A549 (cell line): ENCODE measurements around the gene ANTKMT. TPM values are rescaled to one million over a fixed set of nuclear protein-coding genes. Genes with fewer than 3 reads are reported as not detected.
A peak's percentile ranks its signal among the peaks of the same experiment; 100 is the strongest.

Source experiments
- ATAC-seq, 2 experiments: fragments of 200-7000 bp in 1 of 2; fragments of >200 bp in 1 of 2; cut with Nextera tagmentation in 1 of 2; cut with Tn5 transposase in 1 of 2; 3 replicates each; pipeline versions ENCODE4 v1.8.0 to v1.9.1; 2018 to 2020; ENCODE audit warnings: mild to moderate bottlenecking in 1 of 2, moderate library complexity in 1 of 2
- CTCF ChIA-PET: fragments of 300-600 bp; sonication (Branson Sonifier 250); formaldehyde crosslinking; extraction: SDS; loops from one replicate; lab custom pipeline; 2021; ENCODE audit warnings: antibody characterized with exemption, inconsistent platforms; lab: Yijun Ruan, JAX
- POLR2A ChIA-PET: fragments of 350-600 bp; formaldehyde crosslinking; extraction: SDS; loops from one replicate; lab custom pipeline; 2021; ENCODE audit warnings: antibody characterized with exemption, inconsistent platforms; lab: Yijun Ruan, JAX
- DNase-seq, 2 experiments: peaks; one replicate each; pipeline versions ENCODE4 v3.0.0 to v3.0.0-alpha.2; 2011 to 2016; ENCODE audit warnings: low read depth in 1 of 2, low spot score in 1 of 2
- FAIRE-seq: peaks from 2 replicates; lab custom pipeline; 2011; peaks lifted over from hg19 to GRCh38; lab: Jason Lieb, UNC
- H3K27ac ChIP-seq, 2 experiments: fragments of >200 bp; sonication (Bioruptor Twin); formaldehyde crosslinking; 3 replicates each; pipeline ENCODE4 v1.5.1; 2016 to 2017
- H3K4me1 ChIP-seq: fragments of >200 bp; sonication (Bioruptor Twin); formaldehyde crosslinking; 3 replicates; pipeline ENCODE4 v1.6.1; 2016
- H3K4me2 ChIP-seq: fragments of >200 bp; sonication (Bioruptor Twin); formaldehyde crosslinking; 3 replicates; pipeline ENCODE4 v1.6.1; 2016
- H3K4me3 ChIP-seq: fragments of >200 bp; sonication (Bioruptor Twin); formaldehyde crosslinking; 3 replicates; pipeline ENCODE4 v1.5.1; 2016
- H3K9me3 ChIP-seq: fragments of >200 bp; sonication (Bioruptor Twin); formaldehyde crosslinking; 3 replicates; pipeline ENCODE4 v1.6.1; 2016
- CHD2 ChIP-seq: fragments of 150-350 bp; IDR thresholded peaks from 2 replicates; pipeline ENCODE4 v1.6.1; 2014; ENCODE audit warnings: low read length; ENCODE audit not compliant: partially characterized antibody
- CHD4 ChIP-seq: fragments of 200-600 bp; sonication (generic); IDR thresholded peaks from 2 replicates; pipeline ENCODE4 v1.6.1; 2016; ENCODE audit warnings: antibody characterized with exemption, mild to moderate bottlenecking, borderline replicate concordance
- FOXS1 ChIP-seq: fragments of 250-450 bp; sonication (Bioruptor Pico); IDR thresholded peaks from 2 replicates; pipeline ENCODE4 v1.5.0; 2020; ENCODE audit warnings: mild to moderate bottlenecking, moderate library complexity
- HDAC2 ChIP-seq: fragments of 200-600 bp; sonication (generic); IDR thresholded peaks from 2 replicates; pipeline ENCODE4 v1.6.1; 2016
- HES2 ChIP-seq: fragments of >200 bp; sonication (Bioruptor Twin); formaldehyde crosslinking; IDR thresholded peaks from 2 replicates; pipeline ENCODE4 v1.6.1; 2016
- JUN ChIP-seq, 2 experiments: fragments of >200 bp; sonication (Bioruptor Twin); formaldehyde crosslinking; IDR thresholded peaks; 2 replicates in 1 of 2; 3 replicates in 1 of 2; pipeline ENCODE4 v1.6.1; 2016 to 2017
- MYC ChIP-seq: IDR thresholded peaks from 2 replicates; pipeline ENCODE4 v1.6.1; 2012; ENCODE audit warnings: mild to moderate bottlenecking, inconsistent platforms, low read length, improper control_type of control experiment, borderline replicate concordance
- NR3C1 ChIP-seq: fragments of >200 bp; sonication (Bioruptor Twin); formaldehyde crosslinking; IDR thresholded peaks from 3 replicates; pipeline ENCODE4 v1.6.1; 2017
- POLR2A ChIP-seq: IDR thresholded peaks from 2 replicates; pipeline ENCODE4 v1.6.1; 2012; ENCODE audit warnings: mild to moderate bottlenecking, low read length
- RARB ChIP-seq: fragments of 250-450 bp; sonication (Bioruptor Pico); IDR thresholded peaks from 2 replicates; pipeline ENCODE4 v1.8.0; 2021; ENCODE audit warnings: mild to moderate bottlenecking, moderate library complexity
- REST ChIP-seq: fragments of 200-600 bp; sonication (generic); IDR thresholded peaks from 2 replicates; pipeline ENCODE4 v1.6.1; 2016; ENCODE audit warnings: antibody characterized with exemption, mild to moderate bottlenecking, moderate library complexity
- RNF2 ChIP-seq: fragments of 200-600 bp; sonication (generic); IDR thresholded peaks from 2 replicates; pipeline ENCODE4 v1.6.1; 2016; ENCODE audit warnings: low read depth, mild to moderate bottlenecking, antibody characterized with exemption, moderate library complexity, borderline replicate concordance
- TFCP2L1 ChIP-seq: fragments of 250-450 bp; sonication (Bioruptor Pico); IDR thresholded peaks from 2 replicates; pipeline ENCODE4 v1.5.0; 2021; ENCODE audit warnings: mild to moderate bottlenecking
- ZFP36 ChIP-seq: fragments of 450-650 bp; IDR thresholded peaks from 2 replicates; pipeline ENCODE4 v1.6.1; 2014; ENCODE audit warnings: borderline replicate concordance; ENCODE audit not compliant: partially characterized antibody
- ZNF302 ChIP-seq: fragments of 250-450 bp; sonication (Bioruptor Pico); IDR thresholded peaks from 2 replicates; pipeline ENCODE4 v1.9.0; 2021; ENCODE audit warnings: inconsistent platforms, mild to moderate bottlenecking, moderate library complexity
- WGBS: methylation state at CpG from one replicate; pipeline ENCODE4 v1.1.6; 2017; ENCODE audit errors: missing lambda C conversion rate; 5-methylcytosine and 5-hydroxymethylcytosine counted together
- polyA plus RNA-seq, 4 experiments: library from polyadenylated mRNA; depleted of rRNA in 3 of 4; stranded (reverse); fragments of >200 nt; fragmentation: RNase III in 1 of 4; extraction: RNeasy Plus Mini Kit Qiagen cat#74134 plus additional on column Dnase treatment in 1 of 4; gene quantifications; 2 replicates in 3 of 4; 3 replicates in 1 of 4; pipeline ENCODE4 v1.2.3, GENCODE V29; 2011 to 2017
- TF ChIP-seq, protein P1 (sequence below): fragments of >200 bp; sonication (Bioruptor Twin); formaldehyde crosslinking; IDR thresholded peaks from 3 replicates; pipeline ENCODE4 v1.5.1; 2016
- TF ChIP-seq, protein P2 (sequence below): fragments of 250-450 bp; sonication (Bioruptor Pico); IDR thresholded peaks from 2 replicates; pipeline ENCODE4 v1.5.0; 2020; ENCODE audit warnings: low read depth, mild to moderate bottlenecking, moderate library complexity

The ANTKMT gene
- polyA plus RNA-seq, 2 of the 4 experiments (the other 2 are of a cell fraction), result 11.9 to 55.8 TPM

DNA sequence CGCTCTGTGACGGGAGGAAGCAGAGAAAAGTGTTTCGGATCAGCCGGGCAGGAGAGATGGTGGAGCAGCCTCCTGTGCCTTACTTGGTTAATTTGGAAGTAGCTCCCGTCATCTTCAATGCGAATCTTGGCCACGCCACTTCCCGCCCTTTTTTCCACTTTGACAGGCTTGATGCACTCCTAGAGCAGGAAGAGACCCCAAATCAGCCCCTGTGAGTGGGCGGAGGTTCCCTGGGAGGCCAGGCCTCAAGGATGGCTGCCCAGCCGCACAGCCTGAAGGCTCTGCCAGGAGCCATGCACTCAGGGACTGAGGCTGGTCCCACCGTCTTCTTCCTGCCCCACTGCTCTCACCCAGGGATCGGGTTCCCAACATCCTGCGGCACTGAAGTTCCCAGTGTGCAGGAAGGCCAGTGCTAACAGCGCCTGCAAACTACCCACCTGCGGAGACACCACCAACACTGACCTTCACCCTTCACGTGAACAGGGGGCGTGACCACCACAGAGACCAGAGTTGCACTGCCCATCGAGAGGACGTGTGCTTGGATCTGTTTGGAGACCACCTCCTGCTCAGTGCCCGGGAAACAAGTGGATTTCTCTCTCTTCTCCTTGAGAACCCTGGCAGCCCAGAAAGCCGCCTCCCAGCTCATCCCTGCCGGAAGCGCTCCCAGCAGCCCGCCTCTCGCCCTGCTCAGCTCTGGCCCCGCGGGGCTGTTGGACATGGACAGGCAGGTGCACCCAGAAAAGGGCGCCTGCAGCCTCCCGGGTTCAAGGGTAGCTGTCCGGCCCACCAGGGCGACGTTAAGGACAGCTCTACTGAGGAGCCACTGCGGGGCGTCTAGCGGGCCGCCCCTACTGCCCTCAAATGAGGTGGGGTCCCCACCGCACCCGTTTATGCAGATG, 18.9 kb downstream of the ANTKMT start:
- DNase-seq (no peak), ATAC-seq (peak in 1 of 2 experiments; percentile 24; a peak in 3 of 6 replicates)

DNA sequence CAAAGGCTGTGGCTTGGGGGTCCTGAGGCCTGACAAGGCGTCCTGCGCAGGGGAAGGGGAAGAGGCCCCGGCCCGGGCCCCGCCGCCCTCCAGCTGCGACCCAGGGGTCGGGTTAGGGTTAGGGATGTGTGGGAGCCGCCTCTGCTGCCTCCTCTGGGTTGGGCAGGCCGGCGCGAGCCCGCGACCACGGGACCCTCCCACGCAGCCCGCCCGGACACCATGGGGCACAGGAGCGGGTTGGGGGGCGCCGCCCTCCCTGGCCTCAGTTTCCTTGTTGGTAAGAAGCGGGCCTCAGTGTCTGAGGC, 19.5 kb downstream of the ANTKMT start:
- WGBS, result 0% methylated on average over 3 of the region's 22 CpGs
- Histone ChIP-seq H3K9me3 (no peaks in the 10 kb centered on the region), H3K27ac (peak overlapping the region; percentile 95 to 96)
- CTCF ChIA-PET, result interaction anchor here (0.9 to 28.0 kb wide), 13 partner anchors 10 to 315 kb away, joined by 3 to 656 read pairs (median 7); partner anchors contain the start of genes ANTKMT, CCDC78, CHTF18 and FBXL16
- TF ChIP-seq MYC (no peak), TFCP2L1 (no peak)
- TF ChIP-seq, protein P1, sequence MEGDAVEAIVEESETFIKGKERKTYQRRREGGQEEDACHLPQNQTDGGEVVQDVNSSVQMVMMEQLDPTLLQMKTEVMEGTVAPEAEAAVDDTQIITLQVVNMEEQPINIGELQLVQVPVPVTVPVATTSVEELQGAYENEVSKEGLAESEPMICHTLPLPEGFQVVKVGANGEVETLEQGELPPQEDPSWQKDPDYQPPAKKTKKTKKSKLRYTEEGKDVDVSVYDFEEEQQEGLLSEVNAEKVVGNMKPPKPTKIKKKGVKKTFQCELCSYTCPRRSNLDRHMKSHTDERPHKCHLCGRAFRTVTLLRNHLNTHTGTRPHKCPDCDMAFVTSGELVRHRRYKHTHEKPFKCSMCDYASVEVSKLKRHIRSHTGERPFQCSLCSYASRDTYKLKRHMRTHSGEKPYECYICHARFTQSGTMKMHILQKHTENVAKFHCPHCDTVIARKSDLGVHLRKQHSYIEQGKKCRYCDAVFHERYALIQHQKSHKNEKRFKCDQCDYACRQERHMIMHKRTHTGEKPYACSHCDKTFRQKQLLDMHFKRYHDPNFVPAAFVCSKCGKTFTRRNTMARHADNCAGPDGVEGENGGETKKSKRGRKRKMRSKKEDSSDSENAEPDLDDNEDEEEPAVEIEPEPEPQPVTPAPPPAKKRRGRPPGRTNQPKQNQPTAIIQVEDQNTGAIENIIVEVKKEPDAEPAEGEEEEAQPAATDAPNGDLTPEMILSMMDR, result no peak
- TF ChIP-seq, all 56 proteins: peak for 0
- H3K4me1 ChIP-seq, result peaks cover 6% of the 10 kb centered on the region; the same call in 2 of the 3 replicates
- H3K4me2 ChIP-seq, result peak overlapping the region; percentile 99
- FAIRE-seq (no peak), DNase-seq (no peak), ATAC-seq (peak; percentile 15 to 57; a peak in 4 of 6 replicates)
- H3K4me3 ChIP-seq, result peak overlapping the region; percentile 96
- POLR2A ChIA-PET, result interaction anchor here (1.7 kb wide), 1 partner anchor 12 kb away, joined by 5 read pairs; no protein-coding TSS in a partner anchor

More for the DNA sequence above, 18.9 kb downstream of the ANTKMT start:
- POLR2A ChIA-PET, result interaction anchor here (1.7 kb wide), 1 partner anchor 12 kb away, joined by 5 read pairs; no protein-coding TSS in a partner anchor
- FAIRE-seq, result no peak
- no peak for TF ChIP-seq REST
- no peak for TF ChIP-seq NR3C1
- no peak for TF ChIP-seq JUN (IDR thresholded peaks at IDR 0.05)
- TF ChIP-seq RARB (CRISPR knock-in tag), result no peak
- TF ChIP-seq CHD2, result no peak
- TF ChIP-seq MYC, result no peak
- peak overlapping the region; percentile 99 for H3K4me2 ChIP-seq
- H3K4me1 ChIP-seq, result peaks cover 6% of the 10 kb centered on the region; the same call in 2 of the 3 replicates
- H3K9me3 ChIP-seq, result no peaks in the 10 kb centered on the region
- H3K4me3 ChIP-seq, result peak overlapping the region; percentile 96
- peak overlapping the region; percentile 95 to 96 for H3K27ac ChIP-seq
- CTCF ChIA-PET, result interaction anchor here (1.0 to 28.0 kb wide), 12 partner anchors 9 to 43 kb away, joined by 3 to 656 read pairs (median 8); partner anchors contain the start of genes ANTKMT, CCDC78, FBXL16 and HAGHL
- 58% methylated on average over 26 of the region's 38 CpGs for WGBS

DNA sequence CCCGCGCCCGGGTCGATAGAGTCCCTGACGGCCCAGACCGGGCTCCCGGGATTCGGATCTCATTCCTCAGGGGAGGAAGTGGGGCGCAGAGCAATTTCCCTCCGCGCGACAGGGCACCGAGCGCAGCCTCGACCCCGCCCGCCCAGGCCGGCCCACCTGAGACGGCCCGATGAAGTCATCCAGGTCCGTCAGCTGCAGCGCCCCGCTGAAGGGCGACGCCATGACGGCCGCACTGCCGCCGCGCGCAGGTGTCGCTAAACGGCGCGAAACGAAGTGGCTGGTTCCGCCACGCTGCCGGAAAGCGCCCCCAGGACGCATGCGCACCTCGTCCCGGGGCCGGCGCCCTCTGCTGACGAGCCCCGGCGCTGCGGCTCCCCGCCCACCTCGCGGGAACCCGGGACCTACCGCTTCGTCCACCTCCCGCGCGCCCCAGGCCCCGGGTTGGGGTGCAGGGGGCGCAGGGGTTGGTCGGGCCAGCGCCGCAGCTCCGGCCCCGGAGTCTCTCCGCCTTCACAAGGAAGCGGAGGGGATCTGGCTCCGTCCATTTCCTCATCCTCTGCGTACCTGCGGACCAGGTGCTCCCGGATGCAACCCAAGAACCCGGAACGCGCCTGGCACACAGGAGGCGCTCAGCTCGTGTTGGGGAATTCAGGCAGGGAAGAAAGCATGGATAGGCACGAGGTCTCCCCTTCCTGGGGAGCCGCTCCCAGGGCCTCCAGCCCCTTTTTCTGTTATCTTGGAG, 20.0 kb downstream of the ANTKMT start, which contains the start of gene CIAO3:
Gene CIAO3, minus strand, starts transcription at position 234 of the 742 bp plus-strand sequence. Its CDS starts 12 bp downstream, at position 222.
- 2% methylated on average over 15 of the region's 79 CpGs for WGBS
- ATAC-seq (peak; percentile 75 to 87), FAIRE-seq (no peak), DNase-seq (peak; percentile 83 to 93)
- POLR2A ChIA-PET, result interaction anchor here (0.9 to 1.7 kb wide), 4 partner anchors 9 to 20 kb away, joined by 3 to 5 read pairs (median 4); partner anchors contain the start of gene ANTKMT
- Histone ChIP-seq H3K4me3 (peak within 1 kb of the TSS; percentile 96), H3K4me2 (peak within 1 kb of the TSS; percentile 99), H3K9me3 (no peaks in the 10 kb centered on the region), H3K4me1 (peaks cover 6% of the 10 kb centered on the region; the same call in 2 of the 3 replicates), H3K27ac (peak within 1 kb of the TSS; percentile 95 to 96)
- CTCF ChIA-PET, result interaction anchor here (0.8 to 28.0 kb wide), 14 partner anchors 9 to 315 kb away, joined by 3 to 656 read pairs (median 6); partner anchors contain the start of genes ANTKMT, CCDC78, CHTF18 and FBXL16
- TF ChIP-seq RNF2, result no peak
- TF ChIP-seq HDAC2, result no peak
- TF ChIP-seq POLR2A, result peak; percentile 72
- no peak for TF ChIP-seq ZNF302 (CRISPR knock-in tag)
- TF ChIP-seq, protein P2, sequence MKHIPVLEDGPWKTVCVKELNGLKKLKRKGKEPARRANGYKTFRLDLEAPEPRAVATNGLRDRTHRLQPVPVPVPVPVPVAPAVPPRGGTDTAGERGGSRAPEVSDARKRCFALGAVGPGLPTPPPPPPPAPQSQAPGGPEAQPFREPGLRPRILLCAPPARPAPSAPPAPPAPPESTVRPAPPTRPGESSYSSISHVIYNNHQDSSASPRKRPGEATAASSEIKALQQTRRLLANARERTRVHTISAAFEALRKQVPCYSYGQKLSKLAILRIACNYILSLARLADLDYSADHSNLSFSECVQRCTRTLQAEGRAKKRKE (CRISPR knock-in tag), result no peak
- no peak for TF ChIP-seq ZFP36
- no peak for TF ChIP-seq HES2
- 0 out of 2 replicates have a peak, but pooled peaks have one; percentile 22 for TF ChIP-seq REST
- peak; percentile 33 for TF ChIP-seq CHD2
- TF ChIP-seq FOXS1 (CRISPR knock-in tag), result no peak
- TF ChIP-seq CHD4, result no peak
- no peak for TF ChIP-seq RARB (CRISPR knock-in tag)
